Stimulated activated CD8-positive, alpha-beta memory T cell treated with anti-CD3 and anti-CD28 coated beads, Interleukin-4, amount 100 ng/mL, for 1 hour (primary cell): ENCODE data around the gene TMEM45B.
"Not testable (repeated sequence)": the region's sequence is repeated elsewhere in the genome, so short reads cannot be mapped to it uniquely, and the experiment has no call there.

ENCODE experiments used
- DNase-seq, 2 donors: peaks; one replicate each; pipeline ENCODE4 v3.0.0-alpha.2; 2020; ENCODE audit warnings: low read depth in 2 of 2, low spot score in 1 of 2

TMEM45B gene

GRCh38 chr11:129849447-129850130, 33.9 kb downstream of the TMEM45B start:
- DNase-seq, result no peak

- no peak for DNase-seq
Measured at GRCh38 chr11:129852125-129852740, 36.6 kb downstream of the TMEM45B start.

- DNase-seq, result peak in 1 of 2 donors; percentile 31
Measured at GRCh38 chr11:129853518-129854231, 38.0 kb downstream of the TMEM45B start.

- no peak for DNase-seq
Measured at GRCh38 chr11:129854232-129854805, 38.7 kb downstream of the TMEM45B start.

GRCh38 chr11:129855086-129855485, 39.4 kb downstream of the TMEM45B start:
- no peak for DNase-seq

- DNase-seq, result no peak
Measured at GRCh38 chr11:129856036-129856435, 40.4 kb downstream of the TMEM45B start.

- no peak for DNase-seq
Measured at GRCh38 chr11:129861702-129862522, 46.3 kb downstream of the TMEM45B start.

- DNase-seq, result no peak
Measured at GRCh38 chr11:129864811-129865210, 49.2 kb downstream of the TMEM45B start.

GRCh38 chr11:129865701-129866100, 50.1 kb downstream of the TMEM45B start:
- DNase-seq, result no peak

GRCh38 chr11:129866311-129866710, 50.7 kb downstream of the TMEM45B start:
- DNase-seq, result no peak

- DNase-seq, result not testable (repeated sequence)
Measured at GRCh38 chr11:129868626-129869025, 53.0 kb downstream of the TMEM45B start.

GRCh38 chr11:129871914-129872313, 56.3 kb downstream of the TMEM45B start:
- no peak for DNase-seq

- DNase-seq, result no peak
Measured at GRCh38 chr11:129880311-129880710, 64.7 kb downstream of the TMEM45B start.

- no peak for DNase-seq
Measured at GRCh38 chr11:129881570-129882170, 66.0 kb downstream of the TMEM45B start.

- no peak for DNase-seq
Measured at GRCh38 chr11:129884581-129884980, 68.9 kb downstream of the TMEM45B start.

- no peak for DNase-seq
Measured at GRCh38 chr11:129885381-129885780, 69.7 kb downstream of the TMEM45B start.

- DNase-seq, result no peak
Measured at GRCh38 chr11:129888451-129888850, 72.8 kb downstream of the TMEM45B start.

GRCh38 chr11:129894278-129895125, 78.9 kb downstream of the TMEM45B start:
- DNase-seq, result no peak

GRCh38 chr11:129895126-129896041, 79.7 kb downstream of the TMEM45B start, which contains the start of gene NFRKB:
Gene NFRKB, minus strand, starts transcription at chr11:129895578. Its CDS starts 2,729 bp downstream, at chr11:129892849.
- peak; percentile 74 to 77 for DNase-seq
